ENCODE data around the gene UBAC2. TPM values are rescaled to one million over a fixed set of nuclear protein-coding genes. Genes with fewer than 3 reads are reported as not detected.
A peak's percentile ranks its signal among the peaks of the same experiment; 100 is the strongest.

The UBAC2 gene
- total RNA-seq, 1 donor from 2014 or later = 57.7 TPM

DNA sequence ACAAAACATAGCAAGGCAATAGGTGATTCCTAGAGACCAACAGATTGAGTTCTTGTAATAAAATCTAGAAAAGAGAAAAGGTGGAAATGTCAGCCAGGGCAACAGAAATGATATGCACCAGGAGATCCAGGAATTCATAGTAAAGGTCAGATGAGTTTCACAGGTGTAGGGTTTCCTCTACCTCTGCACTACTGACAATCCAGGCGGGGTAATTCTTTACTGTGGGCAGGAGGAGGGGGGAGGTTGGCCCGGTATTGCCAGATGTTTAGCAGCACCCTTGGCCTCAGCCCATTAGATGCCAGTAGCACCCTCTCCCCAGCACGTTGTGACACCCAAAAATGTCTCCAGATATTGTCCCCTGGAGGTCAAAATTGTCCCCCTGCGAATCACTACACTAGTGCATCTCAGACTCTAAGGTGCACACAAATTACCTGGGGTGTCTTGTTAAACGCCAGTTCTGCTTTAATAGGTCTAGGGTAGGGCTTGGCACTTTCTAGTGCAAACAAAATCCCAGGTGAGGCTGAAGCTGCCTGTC, 3.5 kb upstream of the UBAC2 start:
- no peak overlapping the region for H3K27ac ChIP-seq
- intact Hi-C loops (cut with DNase I) = no loop called here
- H3K27me3 ChIP-seq = no peaks in the 10 kb centered on the region
- H3K4me1 ChIP-seq = peaks cover 21% of the 10 kb centered on the region
- no peak for TF ChIP-seq POLR2AphosphoS5 (IDR thresholded peaks at IDR 0.05; ENCODE audit: insufficient read depth in 1 of 2, low read depth in 1 of 2)
- no peak for TF ChIP-seq CTCF (IDR thresholded peaks at IDR 0.05)
- TF ChIP-seq POLR2A (IDR thresholded peaks at IDR 0.05) = no peak
- H3K9me3 ChIP-seq = no peaks in the 10 kb centered on the region
- no peak overlapping the region for H3K4me3 ChIP-seq
- no peak for DNase-seq (ENCODE audit: extremely low spot score in 2 of 2)
- no peaks in the 10 kb centered on the region for H3K36me3 ChIP-seq

- TF ChIP-seq POLR2A (IDR thresholded peaks at IDR 0.05) (no peak), CTCF (IDR thresholded peaks at IDR 0.05) (no peak)
- H3K4me3 ChIP-seq = peak overlapping the region; percentile 88 to 99
- H3K9me3 ChIP-seq = no peaks in the 10 kb centered on the region
- H3K27me3 ChIP-seq = no peaks in the 10 kb centered on the region
- intact Hi-C loops (cut with DNase I) = no loop called here
- no peak for DNase-seq (ENCODE audit: extremely low spot score in 2 of 2)
- H3K36me3 ChIP-seq = no peaks in the 10 kb centered on the region
- H3K27ac ChIP-seq = peak overlapping the region; percentile 94
- peaks cover 45% of the 10 kb centered on the region for H3K4me1 ChIP-seq
Observed at GRCh38 chr13:99199541-99200431, 868 bp upstream of the UBAC2 start.

GRCh38 chr13:99203601-99204579, 3.2 kb downstream of the UBAC2 start:
- no peaks in the 10 kb centered on the region for H3K9me3 ChIP-seq
- H3K4me1 ChIP-seq = peaks cover 48% of the 10 kb centered on the region
- peak; percentile 22 to 47 for DNase-seq (ENCODE audit: extremely low spot score in 2 of 2)
- intact Hi-C loops (cut with DNase I) = no loop called here
- no peak overlapping the region for H3K4me3 ChIP-seq
- H3K27me3 ChIP-seq = no peaks in the 10 kb centered on the region
- no peaks in the 10 kb centered on the region for H3K36me3 ChIP-seq
- TF ChIP-seq POLR2A (IDR thresholded peaks at IDR 0.05) = no peak
- no peak for TF ChIP-seq CTCF (IDR thresholded peaks at IDR 0.05)
- TF ChIP-seq POLR2AphosphoS5 (IDR thresholded peaks at IDR 0.05; ENCODE audit: insufficient read depth in 1 of 2, low read depth in 1 of 2) = no peak
- H3K27ac ChIP-seq = no peak overlapping the region

DNA sequence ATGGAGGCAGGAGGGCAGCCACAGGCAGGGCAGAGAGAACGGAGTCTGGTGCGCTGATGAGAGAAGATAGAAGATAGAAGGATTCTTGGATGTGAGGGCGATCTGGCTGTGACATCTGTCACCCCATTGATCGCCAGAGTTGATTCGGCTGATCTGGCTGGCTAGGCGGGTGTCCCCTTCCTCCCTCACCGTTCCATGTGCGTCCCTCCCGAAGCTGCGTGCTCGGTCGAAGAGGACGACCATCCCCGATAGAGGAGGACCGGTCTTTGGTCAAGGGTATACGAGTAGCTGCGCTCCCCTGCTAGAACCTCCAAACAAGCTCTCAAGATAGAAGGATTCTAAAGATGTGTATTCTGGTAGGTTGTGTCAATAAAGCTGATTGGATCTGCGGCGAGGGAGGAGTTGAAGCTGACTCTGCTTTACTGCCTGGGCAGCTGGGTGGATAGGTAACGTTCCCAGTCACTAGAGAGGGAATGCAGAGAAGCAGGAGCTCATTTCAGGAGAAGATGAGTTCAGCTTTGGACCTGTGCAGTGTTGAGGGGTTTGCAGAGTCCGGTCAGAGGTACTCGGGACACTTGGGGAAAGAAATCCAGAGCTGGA, 5.1 kb downstream of the UBAC2 start:
- H3K27ac ChIP-seq = no peak overlapping the region
- TF ChIP-seq POLR2AphosphoS5 (IDR thresholded peaks at IDR 0.05; ENCODE audit: insufficient read depth in 1 of 2, low read depth in 1 of 2) = no peak
- TF ChIP-seq CTCF (IDR thresholded peaks at IDR 0.05) = no peak
- TF ChIP-seq POLR2A (IDR thresholded peaks at IDR 0.05) = no peak
- H3K4me3 ChIP-seq = no peak overlapping the region
- no peaks in the 10 kb centered on the region for H3K9me3 ChIP-seq
- intact Hi-C loops (cut with DNase I) = no loop called here
- no peaks in the 10 kb centered on the region for H3K36me3 ChIP-seq
- no peaks in the 10 kb centered on the region for H3K27me3 ChIP-seq
- H3K4me1 ChIP-seq = peaks cover 50% of the 10 kb centered on the region
- peak in 1 of 2 donors; percentile 37 for DNase-seq (ENCODE audit: extremely low spot score in 2 of 2)
